Measurements from ENCODE around the gene GABRG3.

DNA sequence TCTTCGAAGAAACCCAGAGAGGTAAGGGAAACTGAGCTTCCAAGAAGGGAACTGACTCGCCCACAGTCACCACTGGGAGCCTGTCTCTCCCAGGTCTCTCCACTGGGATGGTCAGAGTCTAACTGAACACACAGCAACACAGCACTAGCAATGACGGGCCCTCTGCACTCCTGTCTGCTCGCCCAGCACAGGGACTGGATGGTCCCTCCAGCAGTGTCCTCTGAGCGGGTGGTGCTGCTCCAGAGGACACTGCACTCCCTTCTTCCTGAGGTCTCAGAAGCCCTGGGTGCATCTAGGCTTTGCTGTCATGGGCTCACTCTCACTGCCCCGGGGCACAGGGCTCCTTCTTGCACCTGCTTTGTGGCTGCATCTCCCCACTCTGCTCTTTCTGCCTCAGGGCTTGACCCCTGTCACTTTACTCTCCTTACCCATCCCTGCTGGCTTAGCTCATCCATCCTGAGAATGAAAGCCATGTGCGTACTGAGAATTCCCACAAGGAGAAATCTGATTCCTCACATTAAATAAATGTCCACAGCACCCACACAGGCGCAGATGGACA lies 356.6 kb downstream of the GABRG3 start:
- TF ChIP-seq CTCF (optimal IDR thresholded peaks at IDR 0.05 in 1 of 3, IDR thresholded peaks at IDR 0.05 in 1 of 3, conservative IDR thresholded peaks at IDR 0.05 in 1 of 3; ENCODE audit: extremely low read depth in 1 of 3, insufficient read depth in 2 of 3, low read length in 3 of 3) (no peak), EZH2 (IDR thresholded peaks at IDR 0.05; ENCODE audit: low read length) (no peak)
